LoVo (cell line): ENCODE results near the gene TAF7L.

Experiments
- DNase-seq: peaks from one replicate; pipeline ENCODE4 v3.0.0-alpha.2; 2016; ENCODE audit warnings: low spot score

TAF7L gene

GRCh38 chrX:101220662-101221260, 70.4 kb downstream of the TAF7L start:
- DNase-seq, result no peak

DNA sequence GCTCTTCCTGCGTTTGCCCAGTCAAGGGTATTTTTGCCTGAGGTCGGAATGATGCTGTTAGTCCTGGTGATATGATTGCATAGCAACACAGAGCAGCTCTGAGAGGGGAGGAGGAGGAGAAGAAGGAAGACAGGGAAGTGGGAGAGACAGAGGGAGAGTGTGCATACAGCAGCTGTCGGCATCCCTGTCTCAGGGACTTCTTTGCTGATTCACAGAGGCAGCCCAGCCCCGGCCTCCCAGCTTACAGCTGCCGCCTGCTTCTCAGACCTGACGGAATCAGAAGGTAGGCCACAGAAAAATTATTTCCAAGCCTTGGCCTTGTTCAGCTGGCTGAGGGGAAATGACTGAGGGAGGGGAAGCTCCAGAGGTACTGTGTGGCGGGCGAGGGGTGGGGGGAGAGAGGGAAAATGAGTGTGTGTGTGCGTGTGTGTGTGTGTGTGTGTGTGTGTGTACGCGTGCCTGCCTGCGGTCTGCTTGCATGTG, 71.2 kb downstream of the TAF7L start:
- no peak for DNase-seq

DNA sequence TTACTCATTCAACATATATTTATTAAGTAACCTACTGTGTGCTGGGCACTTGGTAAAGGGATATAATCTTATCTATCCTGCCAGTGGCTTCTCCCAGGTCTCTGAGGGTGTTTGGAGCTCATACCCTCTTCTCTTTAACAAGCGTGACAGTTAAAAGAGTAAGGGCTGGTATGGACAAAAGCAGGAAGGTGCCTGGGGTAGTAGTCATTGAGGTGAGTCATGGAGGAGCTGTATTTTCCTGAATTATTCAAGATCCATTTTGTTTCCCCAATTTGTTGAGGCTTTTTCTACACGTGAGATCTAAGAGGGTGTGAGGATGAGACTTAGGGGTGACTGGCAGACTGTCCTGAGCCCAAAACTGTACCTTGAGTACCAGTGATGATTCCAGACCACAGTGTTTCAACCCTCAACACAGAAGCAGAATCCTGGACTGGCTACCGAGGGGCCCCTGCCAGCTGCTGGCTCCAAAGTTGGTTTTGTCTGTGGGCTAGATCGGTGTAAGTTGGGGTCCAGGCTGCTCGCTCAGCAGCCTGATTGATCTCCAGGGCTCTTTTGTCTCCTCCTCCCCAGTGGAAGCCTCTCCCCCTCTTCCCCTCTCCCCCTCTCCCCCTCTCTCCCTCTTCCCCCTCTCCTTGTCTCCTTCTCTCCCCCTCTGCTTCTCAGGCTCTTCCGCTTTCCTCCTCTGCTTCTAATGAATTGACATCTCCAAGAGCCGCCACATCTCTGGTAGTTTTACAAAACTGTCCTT, 71.8 kb downstream of the TAF7L start, which contains the start of gene DRP2:
DRP2 (plus strand) TSS at position 671 of the 748 bp plus-strand sequence. CDS start 11,862 bp downstream, outside the sequence.
- no peak for DNase-seq
